ENCODE data around the gene ECI2. TPM values are rescaled to one million over a fixed set of nuclear protein-coding genes. Genes with fewer than 3 reads are reported as not detected.

The ECI2 gene
- total and polyA plus RNA-seq, 2 of the 13 experiments (the other 11 are each of a cell fraction or from before 2014, with no cell fraction given), result 78.5 to 228 TPM

DNA sequence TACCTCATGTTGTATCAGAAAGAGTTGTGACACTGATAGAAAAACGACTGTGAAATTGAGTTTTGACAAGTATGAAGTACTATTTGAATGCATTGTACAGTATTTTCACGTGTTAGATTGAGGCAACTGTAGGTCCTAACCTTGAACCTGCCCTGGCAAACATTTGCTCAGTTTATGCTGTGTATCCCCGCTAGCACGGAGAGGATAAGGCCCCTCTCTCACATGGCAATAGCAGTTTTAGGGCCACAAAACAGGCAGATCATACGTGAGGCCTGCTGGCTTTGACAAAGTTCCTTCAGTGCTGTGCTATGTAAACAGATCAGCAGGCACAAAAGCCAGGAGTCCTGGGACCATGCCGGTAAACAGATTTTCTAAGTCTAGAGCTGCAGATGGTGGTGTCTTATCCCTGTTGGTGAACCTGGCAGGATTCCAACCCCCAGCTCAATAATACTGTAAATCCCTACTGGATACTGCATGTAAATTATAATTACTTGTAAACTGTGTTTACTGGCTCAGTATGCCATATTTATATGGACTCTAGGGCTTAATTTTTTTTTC, 32.6 kb downstream of the ECI2 start (continued):
- TF ChIP-seq, protein P1, sequence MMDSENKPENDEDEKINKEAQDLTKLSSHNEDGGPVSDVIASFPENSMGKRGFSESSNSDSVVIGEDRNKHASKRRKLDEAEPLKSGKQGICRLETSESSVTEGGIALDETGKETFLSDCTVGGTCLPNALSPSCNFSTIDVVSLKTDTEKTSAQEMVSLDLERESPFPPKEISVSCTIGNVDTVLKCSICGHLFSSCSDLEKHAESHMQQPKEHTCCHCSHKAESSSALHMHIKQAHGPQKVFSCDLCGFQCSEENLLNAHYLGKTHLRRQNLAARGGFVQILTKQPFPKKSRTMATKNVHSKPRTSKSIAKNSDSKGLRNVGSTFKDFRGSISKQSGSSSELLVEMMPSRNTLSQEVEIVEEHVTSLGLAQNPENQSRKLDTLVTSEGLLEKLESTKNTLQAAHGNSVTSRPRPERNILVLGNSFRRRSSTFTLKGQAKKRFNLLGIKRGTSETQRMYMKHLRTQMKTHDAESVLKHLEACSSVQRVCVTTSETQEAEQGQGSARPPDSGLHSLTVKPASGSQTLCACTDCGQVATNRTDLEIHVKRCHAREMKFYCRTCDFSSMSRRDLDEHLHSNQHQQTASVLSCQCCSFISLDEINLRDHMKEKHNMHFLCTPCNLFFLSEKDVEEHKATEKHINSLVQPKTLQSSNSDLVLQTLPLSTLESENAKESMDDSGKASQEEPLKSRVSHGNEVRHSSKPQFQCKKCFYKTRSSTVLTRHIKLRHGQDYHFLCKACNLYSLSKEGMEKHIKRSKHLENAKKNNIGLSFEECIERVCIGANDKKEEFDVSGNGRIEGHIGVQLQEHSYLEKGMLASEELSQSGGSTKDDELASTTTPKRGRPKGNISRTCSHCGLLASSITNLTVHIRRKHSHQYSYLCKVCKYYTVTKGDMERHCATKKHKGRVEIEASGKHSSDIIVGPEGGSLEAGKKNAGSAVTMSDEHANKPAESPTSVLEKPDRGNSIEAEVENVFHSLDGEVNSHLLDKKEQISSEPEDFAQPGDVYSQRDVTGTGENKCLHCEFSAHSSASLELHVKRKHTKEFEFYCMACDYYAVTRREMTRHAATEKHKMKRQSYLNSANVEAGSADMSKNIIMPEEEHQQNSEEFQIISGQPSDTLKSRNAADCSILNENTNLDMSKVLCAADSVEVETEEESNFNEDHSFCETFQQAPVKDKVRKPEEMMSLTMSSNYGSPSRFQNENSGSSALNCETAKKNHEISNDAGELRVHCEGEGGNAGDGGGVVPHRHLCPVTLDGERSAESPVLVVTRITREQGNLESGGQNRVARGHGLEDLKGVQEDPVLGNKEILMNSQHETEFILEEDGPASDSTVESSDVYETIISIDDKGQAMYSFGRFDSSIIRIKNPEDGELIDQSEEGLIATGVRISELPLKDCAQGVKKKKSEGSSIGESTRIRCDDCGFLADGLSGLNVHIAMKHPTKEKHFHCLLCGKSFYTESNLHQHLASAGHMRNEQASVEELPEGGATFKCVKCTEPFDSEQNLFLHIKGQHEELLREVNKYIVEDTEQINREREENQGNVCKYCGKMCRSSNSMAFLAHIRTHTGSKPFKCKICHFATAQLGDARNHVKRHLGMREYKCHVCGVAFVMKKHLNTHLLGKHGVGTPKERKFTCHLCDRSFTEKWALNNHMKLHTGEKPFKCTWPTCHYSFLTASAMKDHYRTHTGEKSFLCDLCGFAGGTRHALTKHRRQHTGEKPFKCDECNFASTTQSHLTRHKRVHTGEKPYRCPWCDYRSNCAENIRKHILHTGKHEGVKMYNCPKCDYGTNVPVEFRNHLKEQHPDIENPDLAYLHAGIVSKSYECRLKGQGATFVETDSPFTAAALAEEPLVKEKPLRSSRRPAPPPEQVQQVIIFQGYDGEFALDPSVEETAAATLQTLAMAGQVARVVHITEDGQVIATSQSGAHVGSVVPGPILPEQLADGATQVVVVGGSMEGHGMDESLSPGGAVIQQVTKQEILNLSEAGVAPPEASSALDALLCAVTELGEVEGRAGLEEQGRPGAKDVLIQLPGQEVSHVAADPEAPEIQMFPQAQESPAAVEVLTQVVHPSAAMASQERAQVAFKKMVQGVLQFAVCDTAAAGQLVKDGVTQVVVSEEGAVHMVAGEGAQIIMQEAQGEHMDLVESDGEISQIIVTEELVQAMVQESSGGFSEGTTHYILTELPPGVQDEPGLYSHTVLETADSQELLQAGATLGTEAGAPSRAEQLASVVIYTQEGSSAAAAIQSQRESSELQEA (CRISPR knock-in tag; IDR thresholded peaks at IDR 0.05; ENCODE audit: not compliant biosample characterization), result no peak
- TF ChIP-seq, protein P2, sequence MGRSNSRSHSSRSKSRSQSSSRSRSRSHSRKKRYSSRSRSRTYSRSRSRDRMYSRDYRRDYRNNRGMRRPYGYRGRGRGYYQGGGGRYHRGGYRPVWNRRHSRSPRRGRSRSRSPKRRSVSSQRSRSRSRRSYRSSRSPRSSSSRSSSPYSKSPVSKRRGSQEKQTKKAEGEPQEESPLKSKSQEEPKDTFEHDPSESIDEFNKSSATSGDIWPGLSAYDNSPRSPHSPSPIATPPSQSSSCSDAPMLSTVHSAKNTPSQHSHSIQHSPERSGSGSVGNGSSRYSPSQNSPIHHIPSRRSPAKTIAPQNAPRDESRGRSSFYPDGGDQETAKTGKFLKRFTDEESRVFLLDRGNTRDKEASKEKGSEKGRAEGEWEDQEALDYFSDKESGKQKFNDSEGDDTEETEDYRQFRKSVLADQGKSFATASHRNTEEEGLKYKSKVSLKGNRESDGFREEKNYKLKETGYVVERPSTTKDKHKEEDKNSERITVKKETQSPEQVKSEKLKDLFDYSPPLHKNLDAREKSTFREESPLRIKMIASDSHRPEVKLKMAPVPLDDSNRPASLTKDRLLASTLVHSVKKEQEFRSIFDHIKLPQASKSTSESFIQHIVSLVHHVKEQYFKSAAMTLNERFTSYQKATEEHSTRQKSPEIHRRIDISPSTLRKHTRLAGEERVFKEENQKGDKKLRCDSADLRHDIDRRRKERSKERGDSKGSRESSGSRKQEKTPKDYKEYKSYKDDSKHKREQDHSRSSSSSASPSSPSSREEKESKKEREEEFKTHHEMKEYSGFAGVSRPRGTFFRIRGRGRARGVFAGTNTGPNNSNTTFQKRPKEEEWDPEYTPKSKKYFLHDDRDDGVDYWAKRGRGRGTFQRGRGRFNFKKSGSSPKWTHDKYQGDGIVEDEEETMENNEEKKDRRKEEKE (IDR thresholded peaks at IDR 0.05), result no peak
- TF ChIP-seq HNRNPK (IDR thresholded peaks at IDR 0.05; ENCODE audit: low read depth, low read length, poor library complexity, severe bottlenecking) (no peak), HNRNPL (IDR thresholded peaks at IDR 0.05; ENCODE audit: low read depth, low read length) (no peak), PHF20 (CRISPR knock-in tag; IDR thresholded peaks at IDR 0.05) (no peak), ZFP36L2 (CRISPR knock-in tag; IDR thresholded peaks at IDR 0.05) (no peak)
- TF ChIP-seq, protein P3, sequence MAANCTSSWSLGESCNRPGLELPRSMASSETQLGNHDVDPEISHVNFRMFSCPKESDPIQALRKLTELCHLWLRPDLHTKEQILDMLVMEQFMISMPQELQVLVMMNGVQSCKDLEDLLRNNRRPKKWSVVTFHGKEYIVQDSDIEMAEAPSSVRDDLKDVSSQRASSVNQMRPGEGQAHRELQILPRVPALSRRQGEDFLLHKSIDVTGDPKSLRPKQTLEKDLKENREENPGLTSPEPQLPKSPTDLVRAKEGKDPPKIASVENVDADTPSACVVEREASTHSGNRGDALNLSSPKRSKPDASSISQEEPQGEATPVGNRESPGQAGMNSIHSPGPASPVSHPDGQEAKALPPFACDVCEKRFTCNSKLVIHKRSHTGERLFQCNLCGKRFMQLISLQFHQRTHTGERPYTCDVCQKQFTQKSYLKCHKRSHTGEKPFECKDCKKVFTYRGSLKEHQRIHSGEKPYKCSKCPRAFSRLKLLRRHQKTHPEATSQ (CRISPR knock-in tag; IDR thresholded peaks at IDR 0.05; ENCODE audit: borderline replicate concordance), result peak; percentile 90; the same call in 1 of the 2 replicates
- TF ChIP-seq, protein P4, sequence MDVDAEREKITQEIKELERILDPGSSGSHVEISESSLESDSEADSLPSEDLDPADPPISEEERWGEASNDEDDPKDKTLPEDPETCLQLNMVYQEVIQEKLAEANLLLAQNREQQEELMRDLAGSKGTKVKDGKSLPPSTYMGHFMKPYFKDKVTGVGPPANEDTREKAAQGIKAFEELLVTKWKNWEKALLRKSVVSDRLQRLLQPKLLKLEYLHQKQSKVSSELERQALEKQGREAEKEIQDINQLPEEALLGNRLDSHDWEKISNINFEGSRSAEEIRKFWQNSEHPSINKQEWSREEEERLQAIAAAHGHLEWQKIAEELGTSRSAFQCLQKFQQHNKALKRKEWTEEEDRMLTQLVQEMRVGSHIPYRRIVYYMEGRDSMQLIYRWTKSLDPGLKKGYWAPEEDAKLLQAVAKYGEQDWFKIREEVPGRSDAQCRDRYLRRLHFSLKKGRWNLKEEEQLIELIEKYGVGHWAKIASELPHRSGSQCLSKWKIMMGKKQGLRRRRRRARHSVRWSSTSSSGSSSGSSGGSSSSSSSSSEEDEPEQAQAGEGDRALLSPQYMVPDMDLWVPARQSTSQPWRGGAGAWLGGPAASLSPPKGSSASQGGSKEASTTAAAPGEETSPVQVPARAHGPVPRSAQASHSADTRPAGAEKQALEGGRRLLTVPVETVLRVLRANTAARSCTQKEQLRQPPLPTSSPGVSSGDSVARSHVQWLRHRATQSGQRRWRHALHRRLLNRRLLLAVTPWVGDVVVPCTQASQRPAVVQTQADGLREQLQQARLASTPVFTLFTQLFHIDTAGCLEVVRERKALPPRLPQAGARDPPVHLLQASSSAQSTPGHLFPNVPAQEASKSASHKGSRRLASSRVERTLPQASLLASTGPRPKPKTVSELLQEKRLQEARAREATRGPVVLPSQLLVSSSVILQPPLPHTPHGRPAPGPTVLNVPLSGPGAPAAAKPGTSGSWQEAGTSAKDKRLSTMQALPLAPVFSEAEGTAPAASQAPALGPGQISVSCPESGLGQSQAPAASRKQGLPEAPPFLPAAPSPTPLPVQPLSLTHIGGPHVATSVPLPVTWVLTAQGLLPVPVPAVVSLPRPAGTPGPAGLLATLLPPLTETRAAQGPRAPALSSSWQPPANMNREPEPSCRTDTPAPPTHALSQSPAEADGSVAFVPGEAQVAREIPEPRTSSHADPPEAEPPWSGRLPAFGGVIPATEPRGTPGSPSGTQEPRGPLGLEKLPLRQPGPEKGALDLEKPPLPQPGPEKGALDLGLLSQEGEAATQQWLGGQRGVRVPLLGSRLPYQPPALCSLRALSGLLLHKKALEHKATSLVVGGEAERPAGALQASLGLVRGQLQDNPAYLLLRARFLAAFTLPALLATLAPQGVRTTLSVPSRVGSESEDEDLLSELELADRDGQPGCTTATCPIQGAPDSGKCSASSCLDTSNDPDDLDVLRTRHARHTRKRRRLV (CRISPR knock-in tag; IDR thresholded peaks at IDR 0.05), result 0 out of 2 replicates have a peak, but pooled peaks have one; percentile 58
- TF ChIP-seq, protein P5, sequence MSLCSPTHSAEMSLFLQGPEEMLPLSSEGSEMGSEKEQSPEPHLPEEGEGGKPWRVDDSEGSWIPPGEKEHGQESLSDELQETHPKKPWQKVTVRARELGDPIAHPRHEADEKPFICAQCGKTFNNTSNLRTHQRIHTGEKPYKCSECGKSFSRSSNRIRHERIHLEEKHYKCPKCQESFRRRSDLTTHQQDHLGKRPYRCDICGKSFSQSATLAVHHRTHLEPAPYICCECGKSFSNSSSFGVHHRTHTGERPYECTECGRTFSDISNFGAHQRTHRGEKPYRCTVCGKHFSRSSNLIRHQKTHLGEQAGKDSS (CRISPR knock-in tag; IDR thresholded peaks at IDR 0.05; ENCODE audit: borderline replicate concordance, low read depth), result peak; percentile 93

Measured in HepG2 (cell line).